ENCODE data around the gene PLA2R1. TPM values are rescaled to one million over a fixed set of nuclear protein-coding genes. Genes with fewer than 3 reads are reported as not detected.

Gene PLA2R1
- total RNA-seq (under 1 TPM; 0.26 to 0.97 (median 0.61) TPM), polyA plus RNA-seq (under 1 TPM; 0.17 to 0.21 (median 0.20) TPM)
- long read RNA-seq, donor 1, result 0 reads
- long read RNA-seq, donor 2, partial matches to known transcripts, result 1 of 1 reads
- long read RNA-seq, donor 2, other reads (novel, unspliced or antisense), result 0 of 1 reads

- Histone ChIP-seq H3K36me3 (ENCODE audit: insufficient read depth in 1 of 2, low read depth in 1 of 2) (no peaks in the 10 kb centered on the region), H3K27ac (no peak within 1 kb of the TSS), H3K4me3 (peak within 1 kb of the TSS; percentile 72), H3K9me3 (no peaks in the 10 kb centered on the region), H3K27me3 (ENCODE audit: insufficient read depth in 3 of 3, low read length in 2 of 3) (peaks cover 0 to 1% (median 0%) of the 10 kb centered on the region in 3 donors), H3K4me1 (no peaks in the 10 kb centered on the region)
- intact Hi-C loops (cut with DNase I), result no loop called here
- no peak for TF ChIP-seq CTCF (IDR thresholded peaks at IDR 0.05)
- DNase-seq (peak; percentile 56 to 75), ATAC-seq (peak; percentile 51 to 80 (median 66))
- WGBS, 3 donors, result 2 to 4% (median 3%) methylated on average over 38 to 52 of the region's 52 CpGs
These were observed at the start of gene PLA2R1 for GRCh38 chr2:160062292-160063005. Gene PLA2R1 (minus strand): TSS chr2:160062615. CDS start chr2:160062403, 212 bp downstream.

DNA sequence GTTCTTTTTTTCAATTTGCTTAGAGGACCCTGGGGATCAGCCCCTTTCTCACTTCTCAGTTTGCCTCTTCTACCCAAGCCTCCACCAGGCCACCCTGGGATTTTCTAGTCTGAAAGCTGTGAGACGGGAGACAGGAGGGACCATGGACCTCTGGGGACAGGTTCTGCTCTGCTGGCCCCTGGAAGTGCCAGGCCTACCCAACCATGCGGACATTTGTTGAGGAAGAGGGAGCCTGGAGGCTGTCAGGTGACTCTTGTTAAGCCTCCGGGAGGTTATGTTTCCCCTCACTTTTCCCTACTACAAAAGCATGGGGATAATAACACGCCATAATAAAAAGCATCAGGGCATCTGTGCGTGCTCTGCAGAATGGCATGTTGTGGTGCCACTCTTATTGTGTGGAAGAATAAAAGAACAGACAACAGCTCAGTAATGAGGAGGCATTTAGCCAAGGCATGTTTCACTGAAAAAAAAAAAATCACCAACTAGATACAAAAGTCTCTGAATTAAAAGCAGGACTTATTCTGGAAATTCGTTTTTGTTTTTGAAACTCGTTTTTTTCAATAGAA, 48.3 kb upstream of the PLA2R1 start:
- no peaks in the 10 kb centered on the region for H3K27me3 ChIP-seq (ENCODE audit: insufficient read depth in 3 of 3, low read length in 2 of 3)
- H3K4me3 ChIP-seq, result no peak overlapping the region
- WGBS, 3 donors, result 84 to 90% (median 90%) methylated on average over 7 of the region's 7 CpGs
- intact Hi-C loops (cut with DNase I), result loop anchor here in 1 of 2 donors (5.0 kb wide), 1 partner anchor 162 kb away; no protein-coding TSS in a partner anchor
- DNase-seq (no peak), ATAC-seq (peak in 2 of 4 donors; percentile 12 to 24)
- H3K4me1 ChIP-seq, result peaks cover 4% of the 10 kb centered on the region
- TF ChIP-seq CTCF (IDR thresholded peaks at IDR 0.05), result no peak
- H3K27ac ChIP-seq, result no peak overlapping the region
- H3K36me3 ChIP-seq (ENCODE audit: insufficient read depth in 1 of 2, low read depth in 1 of 2), result peaks cover 0 to 15% of the 10 kb centered on the region in 2 donors
- H3K9me3 ChIP-seq, result no peaks in the 10 kb centered on the region

GRCh38 chr2:160109939-160110673, 47.7 kb upstream of the PLA2R1 start:
- Histone ChIP-seq H3K36me3 (ENCODE audit: insufficient read depth in 1 of 2, low read depth in 1 of 2) (peaks cover 0 to 15% of the 10 kb centered on the region in 2 donors), H3K4me3 (no peak overlapping the region), H3K27me3 (ENCODE audit: insufficient read depth in 3 of 3, low read length in 2 of 3) (no peaks in the 10 kb centered on the region), H3K27ac (no peak overlapping the region), H3K9me3 (no peaks in the 10 kb centered on the region), H3K4me1 (peaks cover 4% of the 10 kb centered on the region)
- ATAC-seq (peak; percentile 89 to 98 (median 94)), DNase-seq (peak; percentile 45 to 70)
- intact Hi-C loops (cut with DNase I), result loop anchor here in 1 of 2 donors (5.0 kb wide), 2 partner anchors 162 to 882 kb away; no protein-coding TSS in a partner anchor
- WGBS, 3 donors, result 49 to 54% (median 51%) methylated on average over 8 of the region's 8 CpGs
- TF ChIP-seq CTCF (IDR thresholded peaks at IDR 0.05), result peak; percentile 87

DNA sequence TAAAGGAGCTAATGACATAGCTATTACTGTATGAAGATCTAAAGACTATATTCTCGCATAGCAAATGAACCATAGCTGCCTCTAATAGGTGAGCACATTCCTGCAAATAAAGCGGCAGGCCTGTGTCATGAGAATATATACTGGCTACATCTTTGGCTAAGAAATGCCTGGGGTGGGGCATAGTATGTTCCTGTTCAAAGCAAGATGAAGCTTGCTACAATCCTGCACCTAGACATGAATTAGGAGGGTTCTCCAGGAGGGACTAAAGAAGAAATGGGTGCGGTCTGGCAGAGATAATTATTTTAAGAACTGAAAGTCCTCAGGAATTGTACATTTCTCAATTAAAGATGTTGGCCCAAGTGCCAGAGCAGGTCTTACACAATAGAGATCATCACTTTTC, 46.8 kb upstream of the PLA2R1 start:
- no peaks in the 10 kb centered on the region for H3K27me3 ChIP-seq (ENCODE audit: insufficient read depth in 3 of 3, low read length in 2 of 3)
- no peak overlapping the region for H3K27ac ChIP-seq
- no peak for TF ChIP-seq CTCF (IDR thresholded peaks at IDR 0.05)
- ATAC-seq (no peak), DNase-seq (no peak)
- peaks cover 4% of the 10 kb centered on the region for H3K4me1 ChIP-seq
- intact Hi-C loops (cut with DNase I), result loop anchor here in 1 of 2 donors (5.0 kb wide), 1 partner anchor 883 kb away; no protein-coding TSS in a partner anchor
- H3K9me3 ChIP-seq, result no peaks in the 10 kb centered on the region
- 91 to 98% (median 94%) methylated on average over 3 of the region's 3 CpGs for WGBS, 3 donors
- H3K4me3 ChIP-seq, result no peak overlapping the region
- H3K36me3 ChIP-seq (ENCODE audit: insufficient read depth in 1 of 2, low read depth in 1 of 2), result peaks cover 0 to 19% of the 10 kb centered on the region in 2 donors
